Mesenchymal stem cell (in vitro differentiated cells and primary cell): Measurements from ENCODE around the gene PAPPA.

Experiments
- DNase-seq: peaks from one replicate; pipeline ENCODE4 v3.0.0-alpha.2; 2013
- H2AFZ ChIP-seq: one replicate; pipeline ENCODE4 v1.6.1; 2013; ENCODE audit warnings: low read depth, mild to moderate bottlenecking, control low read depth, inconsistent platforms, low read length, moderate library complexity
- H2AK5ac ChIP-seq: 2 replicates; pipeline ENCODE4 v1.6.1; 2013; ENCODE audit warnings: low read length, moderate library complexity, mild to moderate bottlenecking, inconsistent platforms; ENCODE audit not compliant: severe bottlenecking
- H2BK120ac ChIP-seq: one replicate; pipeline ENCODE4 v1.6.1; 2013; ENCODE audit warnings: low read depth, mild to moderate bottlenecking, inconsistent platforms, low read length, moderate library complexity
- H2BK12ac ChIP-seq, 2 experiments: one replicate each; pipeline ENCODE4 v1.6.1; 2013; ENCODE audit warnings: inconsistent platforms in 2 of 2, low read length in 2 of 2, mild to moderate bottlenecking in 2 of 2, moderate library complexity in 2 of 2, control low read depth in 1 of 2
- H2BK15ac ChIP-seq: one replicate; pipeline ENCODE4 v1.6.1; 2013; ENCODE audit warnings: mild to moderate bottlenecking, low read depth, inconsistent platforms; ENCODE audit not compliant: poor library complexity, severe bottlenecking
- H2BK5ac ChIP-seq: 2 replicates; pipeline ENCODE4 v1.6.1; 2013; ENCODE audit warnings: low read depth, mild to moderate bottlenecking, low read length, control low read depth, inconsistent platforms; ENCODE audit not compliant: poor library complexity, severe bottlenecking
- H3K14ac ChIP-seq, 2 experiments: one replicate each; pipeline ENCODE4 v1.6.1; 2013; ENCODE audit warnings: inconsistent platforms in 2 of 2, low read length in 2 of 2, control low read depth in 1 of 2, mild to moderate bottlenecking in 1 of 2, moderate library complexity in 1 of 2
- H3K18ac ChIP-seq, 2 experiments: one replicate each; pipeline ENCODE4 v1.6.1; 2013; ENCODE audit warnings: inconsistent platforms in 2 of 2, low read length in 2 of 2, control low read depth in 1 of 2, low read depth in 1 of 2, mild to moderate bottlenecking in 1 of 2
- H3K23ac ChIP-seq, 2 experiments: one replicate each; pipeline ENCODE4 v1.6.1; 2013; ENCODE audit warnings: inconsistent platforms in 2 of 2, low read length in 2 of 2, mild to moderate bottlenecking in 2 of 2, moderate library complexity in 2 of 2, control low read depth in 1 of 2
- H3K27ac ChIP-seq: 2 replicates; pipeline ENCODE4 v1.5.1; 2013; ENCODE audit warnings: mild to moderate bottlenecking, moderate library complexity, low read length, control low read depth, inconsistent platforms; ENCODE audit not compliant: poor library complexity, severe bottlenecking
- H3K27me3 ChIP-seq, 2 experiments: 2 replicates each; pipeline versions ENCODE4 v1.6.1 to v1.7.0; 2013; ENCODE audit warnings: low read length in 2 of 2, mild to moderate bottlenecking in 2 of 2, moderate library complexity in 2 of 2, control low read depth in 1 of 2, inconsistent platforms in 1 of 2; ENCODE audit not compliant: control insufficient read depth in 1 of 2, insufficient read depth in 1 of 2
- H3K36me3 ChIP-seq, 2 experiments: 2 replicates each; pipeline versions ENCODE4 v1.6.1 to v1.7.0; 2013; ENCODE audit warnings: low read length in 2 of 2, control low read depth in 1 of 2, inconsistent platforms in 1 of 2, low read depth in 1 of 2, mild to moderate bottlenecking in 1 of 2; ENCODE audit not compliant: insufficient read depth in 2 of 2, control insufficient read depth in 1 of 2
- H3K4ac ChIP-seq, 2 experiments: one replicate each; pipeline ENCODE4 v1.6.1; 2013; ENCODE audit warnings: inconsistent platforms in 2 of 2, low read length in 2 of 2, mild to moderate bottlenecking in 2 of 2, moderate library complexity in 2 of 2, control low read depth in 1 of 2, low read depth in 1 of 2
- H3K4me1 ChIP-seq: 2 replicates; pipeline ENCODE4 v1.6.1; 2013; ENCODE audit warnings: low read depth, low read length, control low read depth; ENCODE audit not compliant: control insufficient read depth, insufficient read depth
- H3K4me2 ChIP-seq: 2 replicates; pipeline ENCODE4 v1.6.1; 2013; ENCODE audit warnings: low read length, mild to moderate bottlenecking, inconsistent platforms; ENCODE audit not compliant: poor library complexity, severe bottlenecking
- H3K4me3 ChIP-seq, 2 experiments: 2 replicates each; pipeline versions ENCODE4 v1.5.1 to v1.7.0; 2013; ENCODE audit warnings: low read length in 2 of 2, mild to moderate bottlenecking in 2 of 2, control low read depth in 1 of 2, low read depth in 1 of 2; ENCODE audit not compliant: insufficient read depth in 1 of 2
- H3K79me1 ChIP-seq: replicated peaks from 2 replicates; pipeline ENCODE4 v1.6.1; 2013; ENCODE audit warnings: mild to moderate bottlenecking, control low read depth, low read length, inconsistent platforms; ENCODE audit not compliant: poor library complexity, severe bottlenecking
- H3K9ac ChIP-seq: 2 replicates; pipeline ENCODE4 v1.7.0; 2013; ENCODE audit warnings: mild to moderate bottlenecking, low read length, moderate library complexity
- H3K9me3 ChIP-seq: 2 replicates; pipeline ENCODE4 v1.7.0; 2013; ENCODE audit warnings: mild to moderate bottlenecking, low read length; ENCODE audit not compliant: control insufficient read depth
- H4K8ac ChIP-seq: one replicate; pipeline ENCODE4 v1.6.1; 2013; ENCODE audit warnings: inconsistent platforms, mild to moderate bottlenecking, low read length, moderate library complexity
- H4K91ac ChIP-seq: one replicate; pipeline ENCODE4 v1.6.1; 2013; ENCODE audit warnings: mild to moderate bottlenecking, low read length, inconsistent platforms
- WGBS: methylation state at CpG from one replicate; pipeline ENCODE4 v1.1.7; 2013; ENCODE audit warnings: mixed read lengths; 5-methylcytosine and 5-hydroxymethylcytosine counted together

PAPPA gene

GRCh38 chr9:116157436-116158138 is 4.0 kb downstream of the PAPPA start:
- H3K4me3 ChIP-seq: peak overlapping the region in 1 of 2 experiments; percentile 82
- no peak overlapping the region for H4K91ac ChIP-seq
- peak overlapping the region in 1 of 2 experiments; percentile 61 for H3K14ac ChIP-seq
- WGBS: 0% methylated on average over 4 of the region's 6 CpGs
- peak overlapping the region; percentile 67 for H3K4me2 ChIP-seq
- H3K36me3 ChIP-seq: peaks cover 7 to 34% of the 10 kb centered on the region in 2 experiments
- no peaks in the 10 kb centered on the region for H3K27me3 ChIP-seq
- peak overlapping the region; percentile 93 for H3K27ac ChIP-seq
- H2AK5ac ChIP-seq: no peak overlapping the region
- peak; percentile 80 for DNase-seq
- H2BK12ac ChIP-seq: peak overlapping the region in 1 of 2 experiments; percentile 97
- no peak overlapping the region for H2BK5ac ChIP-seq
- H2BK120ac ChIP-seq: no peak overlapping the region
- peak overlapping the region; percentile 56 to 79 for H3K18ac ChIP-seq
- no peak overlapping the region for H2AFZ ChIP-seq
- no peak overlapping the region for H3K23ac ChIP-seq
- H3K9me3 ChIP-seq: no peaks in the 10 kb centered on the region
- no peak overlapping the region for H2BK15ac ChIP-seq
- peak overlapping the region; percentile 7 to 73 for H3K4ac ChIP-seq
- peaks cover 15% of the 10 kb centered on the region for H3K4me1 ChIP-seq
- no peak overlapping the region for H4K8ac ChIP-seq
- H3K79me1 ChIP-seq: peaks cover 10% of the 10 kb centered on the region
- peak overlapping the region; percentile 99 for H3K9ac ChIP-seq

GRCh38 chr9:116160676-116161571 is 7.3 kb downstream of the PAPPA start:
- Histone ChIP-seq H2BK120ac (no peak overlapping the region), H3K18ac (no peak overlapping the region), H3K4me3 (no peak overlapping the region), H3K36me3 (peaks cover 7 to 63% of the 10 kb centered on the region in 2 experiments), H3K27me3 (no peaks in the 10 kb centered on the region), H3K79me1 (peaks cover 14% of the 10 kb centered on the region), H3K14ac (no peak overlapping the region), H3K23ac (no peak overlapping the region), H3K4me1 (peaks cover 11% of the 10 kb centered on the region), H2BK12ac (no peak overlapping the region), H3K9me3 (peaks cover 7% of the 10 kb centered on the region), H2BK15ac (no peak overlapping the region), H3K9ac (peak overlapping the region; percentile 1), H4K91ac (peak overlapping the region; percentile 14), H2BK5ac (no peak overlapping the region), H4K8ac (no peak overlapping the region), H2AK5ac (no peak overlapping the region), H3K4ac (no peak overlapping the region), H3K27ac (no peak overlapping the region), H2AFZ (no peak overlapping the region), H3K4me2 (no peak overlapping the region)
- DNase-seq: peak; percentile 71
- WGBS: 88% methylated on average over 8 of the region's 9 CpGs

GRCh38 chr9:116162241-116162781 is 8.7 kb downstream of the PAPPA start:
- H3K27me3 ChIP-seq: no peaks in the 10 kb centered on the region
- no peak overlapping the region for H3K4me2 ChIP-seq
- H3K23ac ChIP-seq: no peak overlapping the region
- no peak overlapping the region for H3K14ac ChIP-seq
- H2BK120ac ChIP-seq: no peak overlapping the region
- no peak overlapping the region for H2BK15ac ChIP-seq
- DNase-seq: no peak
- no peak overlapping the region for H3K9ac ChIP-seq
- 98% methylated on average over 3 of the region's 5 CpGs for WGBS
- H2AK5ac ChIP-seq: no peak overlapping the region
- peaks cover 7% of the 10 kb centered on the region for H3K9me3 ChIP-seq
- no peak overlapping the region for H3K4ac ChIP-seq
- H4K91ac ChIP-seq: no peak overlapping the region
- no peak overlapping the region for H2BK12ac ChIP-seq
- H3K18ac ChIP-seq: no peak overlapping the region
- no peak overlapping the region for H3K4me3 ChIP-seq
- peaks cover 14% of the 10 kb centered on the region for H3K79me1 ChIP-seq
- H3K4me1 ChIP-seq: peaks cover 6% of the 10 kb centered on the region
- no peak overlapping the region for H3K27ac ChIP-seq
- H3K36me3 ChIP-seq: peaks cover 7 to 68% of the 10 kb centered on the region in 2 experiments
- H4K8ac ChIP-seq: no peak overlapping the region
- H2BK5ac ChIP-seq: no peak overlapping the region
- no peak overlapping the region for H2AFZ ChIP-seq
